ENCODE data around the gene KDM2B.

KDM2B gene

DNA sequence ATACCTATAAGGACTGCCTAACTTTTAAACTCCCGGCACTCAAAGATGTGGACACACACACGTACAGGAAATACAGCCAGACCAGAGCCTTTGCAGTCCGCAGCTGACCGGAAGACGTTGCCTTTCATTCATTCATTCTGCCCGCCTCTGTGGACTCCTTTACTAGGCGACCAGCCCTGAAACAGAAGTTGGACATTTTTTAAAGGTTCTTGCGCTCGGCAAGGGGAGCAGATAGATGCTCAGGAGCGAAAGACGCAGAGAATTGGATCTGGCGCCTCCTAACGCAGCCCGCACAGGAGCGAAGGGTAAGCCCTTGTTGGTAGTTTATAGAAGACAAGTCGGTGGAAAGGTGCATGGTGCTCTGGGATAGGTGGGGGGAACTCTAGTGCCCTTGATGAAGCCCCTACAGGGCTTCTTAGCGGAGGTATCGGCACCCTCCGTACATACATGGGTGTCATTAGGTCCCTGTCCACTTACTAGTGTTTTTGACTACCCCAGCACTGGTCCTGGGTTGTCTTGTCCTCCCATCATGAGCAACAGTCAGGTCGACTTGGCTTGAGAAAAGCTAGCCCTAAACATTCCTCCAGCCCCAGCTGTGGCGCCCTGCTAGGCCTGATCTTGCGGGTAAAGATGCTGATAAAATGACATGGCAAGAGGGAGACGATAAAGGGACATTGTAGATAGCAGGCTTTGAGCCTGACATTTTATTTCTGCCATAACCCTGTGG, at the start of gene KDM2B:
TSS of gene KDM2B (minus strand) at position 65 of the 727 bp plus-strand sequence. CDS start 112 bp downstream, outside the sequence.
- peak within 1 kb of the TSS; percentile 85 for H3K4me3 ChIP-seq (ENCODE audit: low read length)
- DNase-seq (ENCODE audit: low read depth), result peak; percentile 67
- no peaks in the 10 kb centered on the region for H3K36me3 ChIP-seq (ENCODE audit: control insufficient read depth, insufficient read depth, low read length, severe bottlenecking)
- H3K4me1 ChIP-seq (ENCODE audit: control insufficient read depth, insufficient read depth, low read length), result peaks cover 44% of the 10 kb centered on the region
- H3K9ac ChIP-seq (ENCODE audit: low read length), result peak within 1 kb of the TSS; percentile 85
- H3K27me3 ChIP-seq (replicated peaks; ENCODE audit: control insufficient read depth, insufficient read depth, low read length), result no peaks in the 10 kb centered on the region
- H3K9me3 ChIP-seq (ENCODE audit: control insufficient read depth, low read length), result no peaks in the 10 kb centered on the region

DNA sequence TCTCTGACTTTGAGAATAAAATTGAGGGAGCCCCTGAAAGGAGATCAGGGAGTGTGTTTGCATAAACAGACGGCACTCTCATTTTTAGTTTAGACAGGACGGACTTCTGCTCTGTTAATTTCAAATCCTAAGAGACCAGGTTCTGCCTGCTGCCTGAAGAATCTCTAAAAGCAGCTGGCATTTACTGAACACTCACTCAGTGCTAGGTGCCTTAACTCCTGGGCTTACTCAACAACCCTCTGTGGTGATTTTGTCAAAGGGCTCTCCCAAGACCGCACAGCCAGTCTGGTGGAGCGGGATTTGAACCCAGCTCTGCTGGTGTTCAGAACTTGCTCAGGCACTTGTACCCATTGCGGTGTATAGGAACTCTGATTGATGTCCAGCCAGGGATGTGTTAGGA, 47.7 kb upstream of the KDM2B start:
- H3K27me3 ChIP-seq (replicated peaks; ENCODE audit: control insufficient read depth, insufficient read depth, low read length), result no peaks in the 10 kb centered on the region
- H3K4me3 ChIP-seq (ENCODE audit: low read length), result no peak overlapping the region

DNA sequence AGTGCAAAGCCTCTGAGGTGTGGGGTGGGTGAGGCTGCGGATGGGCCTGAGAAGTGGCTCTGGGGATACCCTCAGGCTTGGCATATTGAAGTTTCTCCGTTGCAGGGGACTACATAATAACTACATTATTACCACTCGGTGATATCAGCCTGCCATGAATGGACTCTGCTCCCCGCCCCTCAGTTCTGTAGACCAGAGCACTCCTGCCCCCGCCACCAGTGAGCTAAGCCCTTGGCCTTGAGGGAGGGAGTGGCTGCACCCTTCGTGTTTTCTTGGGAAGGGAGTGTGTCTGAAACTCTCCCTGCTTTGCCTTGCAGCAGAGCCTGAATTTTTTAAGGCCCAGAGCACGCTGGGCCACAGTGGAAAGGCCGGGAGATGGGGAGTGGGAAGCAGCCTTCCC, 47.2 kb upstream of the KDM2B start:
- DNase-seq (ENCODE audit: low read depth), result peak; percentile 11
- no peak overlapping the region for H3K9ac ChIP-seq (ENCODE audit: low read length)
- peaks cover 20% of the 10 kb centered on the region for H3K4me1 ChIP-seq (ENCODE audit: control insufficient read depth, insufficient read depth, low read length)
- H3K36me3 ChIP-seq (ENCODE audit: control insufficient read depth, insufficient read depth, low read length, severe bottlenecking), result no peaks in the 10 kb centered on the region
- H3K4me3 ChIP-seq (ENCODE audit: low read length), result peak overlapping the region; percentile 86
- no peaks in the 10 kb centered on the region for H3K27me3 ChIP-seq (replicated peaks; ENCODE audit: control insufficient read depth, insufficient read depth, low read length)
- no peaks in the 10 kb centered on the region for H3K9me3 ChIP-seq (ENCODE audit: control insufficient read depth, low read length)

More for the DNA sequence above, 47.7 kb upstream of the KDM2B start:
- DNase-seq (ENCODE audit: low read depth), result no peak
- Histone ChIP-seq H3K36me3 (ENCODE audit: control insufficient read depth, insufficient read depth, low read length, severe bottlenecking) (no peaks in the 10 kb centered on the region), H3K9me3 (ENCODE audit: control insufficient read depth, low read length) (no peaks in the 10 kb centered on the region), H3K9ac (ENCODE audit: low read length) (peak overlapping the region; percentile 34), H3K4me1 (ENCODE audit: control insufficient read depth, insufficient read depth, low read length) (peaks cover 20% of the 10 kb centered on the region)

- Histone ChIP-seq H3K9ac (ENCODE audit: low read length) (peak overlapping the region; percentile 83), H3K4me1 (ENCODE audit: control insufficient read depth, insufficient read depth, low read length) (peaks cover 20% of the 10 kb centered on the region), H3K27me3 (replicated peaks; ENCODE audit: control insufficient read depth, insufficient read depth, low read length) (no peaks in the 10 kb centered on the region), H3K36me3 (ENCODE audit: control insufficient read depth, insufficient read depth, low read length, severe bottlenecking) (no peaks in the 10 kb centered on the region), H3K9me3 (ENCODE audit: control insufficient read depth, low read length) (no peaks in the 10 kb centered on the region), H3K4me3 (ENCODE audit: low read length) (peak overlapping the region; percentile 86)
- DNase-seq (ENCODE audit: low read depth), result peak; percentile 76
These were observed 46.2 kb upstream of the KDM2B start for GRCh38 chr12:121626853-121627640.

- Histone ChIP-seq H3K4me1 (ENCODE audit: control insufficient read depth, insufficient read depth, low read length) (peaks cover 20% of the 10 kb centered on the region), H3K36me3 (ENCODE audit: control insufficient read depth, insufficient read depth, low read length, severe bottlenecking) (no peaks in the 10 kb centered on the region), H3K4me3 (ENCODE audit: low read length) (peak within 1 kb of the TSS; percentile 86), H3K9me3 (ENCODE audit: control insufficient read depth, low read length) (no peaks in the 10 kb centered on the region), H3K27me3 (replicated peaks; ENCODE audit: control insufficient read depth, insufficient read depth, low read length) (no peaks in the 10 kb centered on the region), H3K9ac (ENCODE audit: low read length) (peak within 1 kb of the TSS; percentile 83)
- peak; percentile 98 for DNase-seq (ENCODE audit: low read depth)
These were observed 45.4 kb upstream of the KDM2B start, which contains the start of gene ORAI1 for GRCh38 chr12:121626087-121626852. TSS of gene ORAI1 (plus strand) at chr12:121626530.

DNA sequence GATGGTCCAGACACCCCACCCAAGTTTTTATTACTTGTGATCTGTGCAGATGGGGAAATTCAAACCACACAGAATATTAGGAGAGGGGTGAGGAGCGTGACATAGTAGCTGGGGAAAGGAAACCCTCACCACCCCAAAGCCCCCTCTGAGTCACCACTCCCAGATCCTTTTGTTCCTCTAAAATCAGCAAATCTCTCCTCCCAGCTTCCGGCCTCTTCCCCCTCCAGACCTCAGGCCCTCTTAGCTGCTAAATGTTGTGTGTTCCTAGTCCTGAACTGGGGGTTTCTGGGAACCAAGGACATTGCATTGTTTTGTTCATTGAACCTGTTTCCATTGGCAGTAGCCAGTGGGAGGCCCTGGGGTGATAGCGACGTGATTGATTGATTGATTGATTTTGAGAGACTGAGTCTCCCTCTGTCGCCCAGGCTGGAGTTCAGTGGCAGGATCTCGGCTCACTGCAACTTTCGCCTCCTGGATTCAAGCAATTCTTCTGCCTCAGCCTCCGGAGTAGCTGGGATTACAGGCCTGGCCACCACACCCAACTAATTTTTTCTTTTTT, 39.6 kb upstream of the KDM2B start:
- Histone ChIP-seq H3K9me3 (ENCODE audit: control insufficient read depth, low read length) (no peaks in the 10 kb centered on the region), H3K9ac (ENCODE audit: low read length) (no peak overlapping the region), H3K4me1 (ENCODE audit: control insufficient read depth, insufficient read depth, low read length) (peaks cover 4% of the 10 kb centered on the region), H3K27me3 (replicated peaks; ENCODE audit: control insufficient read depth, insufficient read depth, low read length) (no peaks in the 10 kb centered on the region), H3K4me3 (ENCODE audit: low read length) (no peak overlapping the region), H3K36me3 (ENCODE audit: control insufficient read depth, insufficient read depth, low read length, severe bottlenecking) (no peaks in the 10 kb centered on the region)
- no peak for DNase-seq (ENCODE audit: low read depth)

GRCh38 chr12:121618659-121619233, 37.9 kb upstream of the KDM2B start:
- H3K9ac ChIP-seq (ENCODE audit: low read length), result no peak overlapping the region

DNA sequence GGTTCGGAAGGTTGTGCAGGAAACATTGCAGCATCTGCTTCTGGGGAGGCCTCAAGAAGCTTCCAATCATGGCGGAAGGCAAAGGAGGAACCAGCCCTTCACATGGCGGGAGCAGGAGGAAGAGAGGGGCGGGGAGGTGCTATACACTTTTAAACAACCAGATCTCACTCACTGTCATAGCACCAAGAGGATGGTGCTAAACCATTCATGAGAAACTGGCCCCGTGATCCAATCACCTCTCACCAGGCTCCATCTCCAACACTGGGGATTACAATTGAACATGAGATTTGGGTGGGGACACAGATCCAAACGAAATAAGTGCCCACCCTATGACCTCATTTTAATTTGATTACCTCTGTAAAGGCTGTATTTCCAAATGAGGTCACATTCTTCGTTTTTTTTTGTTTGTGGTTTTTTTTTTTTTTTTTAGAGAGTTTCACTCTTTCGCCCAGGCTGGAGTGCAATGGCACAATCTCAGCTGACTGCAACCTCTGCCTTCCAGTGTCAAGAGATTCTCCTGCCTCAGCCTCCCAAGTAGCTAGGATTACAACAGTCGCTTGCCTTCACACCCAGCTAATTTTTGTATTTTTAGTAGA, 34.1 kb upstream of the KDM2B start:
- peaks cover 13% of the 10 kb centered on the region for H3K4me1 ChIP-seq (ENCODE audit: control insufficient read depth, insufficient read depth, low read length)
- no peak overlapping the region for H3K9ac ChIP-seq (ENCODE audit: low read length)
- no peaks in the 10 kb centered on the region for H3K9me3 ChIP-seq (ENCODE audit: control insufficient read depth, low read length)
- no peaks in the 10 kb centered on the region for H3K27me3 ChIP-seq (replicated peaks; ENCODE audit: control insufficient read depth, insufficient read depth, low read length)
- DNase-seq (ENCODE audit: low read depth), result no peak
- H3K4me3 ChIP-seq (ENCODE audit: low read length), result no peak overlapping the region
- no peaks in the 10 kb centered on the region for H3K36me3 ChIP-seq (ENCODE audit: control insufficient read depth, insufficient read depth, low read length, severe bottlenecking)

More at GRCh38 chr12:121618659-121619233, 37.9 kb upstream of the KDM2B start:
- Histone ChIP-seq H3K27me3 (replicated peaks; ENCODE audit: control insufficient read depth, insufficient read depth, low read length) (no peaks in the 10 kb centered on the region), H3K4me1 (ENCODE audit: control insufficient read depth, insufficient read depth, low read length) (no peaks in the 10 kb centered on the region), H3K36me3 (ENCODE audit: control insufficient read depth, insufficient read depth, low read length, severe bottlenecking) (no peaks in the 10 kb centered on the region), H3K9me3 (ENCODE audit: control insufficient read depth, low read length) (no peaks in the 10 kb centered on the region), H3K4me3 (ENCODE audit: low read length) (no peak overlapping the region)
- no peak for DNase-seq (ENCODE audit: low read depth)

DNA sequence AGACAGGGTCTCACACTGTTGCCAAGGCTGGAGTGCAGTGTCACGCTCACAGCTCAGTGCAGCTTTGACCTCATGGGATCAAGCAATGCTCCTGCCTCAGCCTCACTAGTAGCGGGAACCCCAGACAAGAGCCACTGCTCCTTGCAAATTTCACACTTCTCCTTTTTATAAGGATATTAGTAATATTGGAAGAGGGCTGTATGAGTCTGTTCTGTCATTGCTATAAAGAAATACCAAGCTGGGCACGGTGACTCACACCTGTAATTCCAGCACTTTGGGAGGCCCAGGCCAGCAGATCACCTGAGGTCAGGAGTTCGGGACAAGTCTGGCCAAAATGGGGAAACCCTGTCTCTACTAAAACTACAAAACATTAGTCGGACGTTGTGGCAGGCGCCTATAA, 32.6 kb upstream of the KDM2B start:
- no peak overlapping the region for H3K4me3 ChIP-seq (ENCODE audit: low read length)
- H3K27me3 ChIP-seq (replicated peaks; ENCODE audit: control insufficient read depth, insufficient read depth, low read length), result no peaks in the 10 kb centered on the region
- H3K9me3 ChIP-seq (ENCODE audit: control insufficient read depth, low read length), result no peaks in the 10 kb centered on the region
- no peak overlapping the region for H3K9ac ChIP-seq (ENCODE audit: low read length)
- no peaks in the 10 kb centered on the region for H3K36me3 ChIP-seq (ENCODE audit: control insufficient read depth, insufficient read depth, low read length, severe bottlenecking)
- DNase-seq (ENCODE audit: low read depth), result no peak
- H3K4me1 ChIP-seq (ENCODE audit: control insufficient read depth, insufficient read depth, low read length), result peaks cover 14% of the 10 kb centered on the region

DNA sequence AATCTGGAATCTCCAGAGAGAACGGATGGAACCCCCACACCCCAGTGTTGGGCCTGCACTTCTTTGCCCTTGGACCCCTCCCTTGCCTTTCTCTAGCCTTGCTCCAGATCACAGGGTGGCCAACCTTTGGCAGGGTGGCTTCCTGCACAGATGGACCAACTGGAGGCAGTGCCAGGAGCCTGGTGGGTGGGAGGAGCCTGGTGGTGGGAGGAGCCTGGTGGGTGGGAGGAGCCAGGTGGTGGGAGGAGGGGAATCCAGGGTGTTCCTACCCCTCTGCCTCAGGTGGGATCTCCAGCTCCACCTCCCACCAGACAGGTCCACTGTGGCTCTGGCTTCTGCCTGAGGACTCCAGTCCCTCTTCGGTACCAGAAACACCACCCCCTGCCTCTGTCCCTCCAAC, 30.5 kb upstream of the KDM2B start:
- H3K4me3 ChIP-seq (ENCODE audit: low read length), result no peak overlapping the region
- H3K9me3 ChIP-seq (ENCODE audit: control insufficient read depth, low read length), result no peaks in the 10 kb centered on the region
- peaks cover 14% of the 10 kb centered on the region for H3K4me1 ChIP-seq (ENCODE audit: control insufficient read depth, insufficient read depth, low read length)
- DNase-seq (ENCODE audit: low read depth), result no peak
- no peaks in the 10 kb centered on the region for H3K36me3 ChIP-seq (ENCODE audit: control insufficient read depth, insufficient read depth, low read length, severe bottlenecking)
- no peak overlapping the region for H3K9ac ChIP-seq (ENCODE audit: low read length)
- H3K27me3 ChIP-seq (replicated peaks; ENCODE audit: control insufficient read depth, insufficient read depth, low read length), result no peaks in the 10 kb centered on the region
